Loucy (cell line): Measurements from ENCODE around the gene CALHM3.
A peak's percentile ranks its signal among the peaks of the same experiment; 100 is the strongest.
"Not testable (repeated sequence)": the region's sequence is repeated elsewhere in the genome, so short reads cannot be mapped to it uniquely, and the experiment has no call there.

Experiments
- H2AFZ ChIP-seq: fragments of 200-600 bp; sonication (generic); 2 replicates; pipeline ENCODE4 v1.6.0; 2016; ENCODE audit warnings: antibody characterized with exemption, mild to moderate bottlenecking, low read length, moderate library complexity
- H3F3A ChIP-seq: fragments of 200-600 bp; 2 replicates; pipeline ENCODE4 v1.6.0; 2016; ENCODE audit warnings: antibody characterized with exemption, low read depth, mild to moderate bottlenecking
- H3K27me3 ChIP-seq: fragments of 200-600 bp; sonication (generic); 2 replicates; pipeline ENCODE4 v1.6.1; 2014; ENCODE audit warnings: low read length, mild to moderate bottlenecking; ENCODE audit not compliant: insufficient read depth, poor library complexity, severe bottlenecking
- H3K36me3 ChIP-seq: fragments of 200-600 bp; sonication (generic); 2 replicates; pipeline ENCODE4 v1.6.1; 2016; ENCODE audit warnings: low read length; ENCODE audit not compliant: insufficient read depth
- H3K4me1 ChIP-seq: fragments of 200-600 bp; sonication (generic); 2 replicates; pipeline ENCODE4 v1.5.1; 2014; ENCODE audit warnings: low read length, mild to moderate bottlenecking; ENCODE audit not compliant: insufficient read depth, poor library complexity, severe bottlenecking
- H3K4me2 ChIP-seq: fragments of 200-600 bp; sonication (generic); 2 replicates; pipeline ENCODE4 v1.6.0; 2014; ENCODE audit warnings: antibody characterized with exemption, low read length, low read depth, mild to moderate bottlenecking; ENCODE audit not compliant: poor library complexity, severe bottlenecking
- H3K4me3 ChIP-seq: fragments of 200-600 bp; sonication (generic); 2 replicates; pipeline ENCODE4 v1.5.1; 2014; ENCODE audit warnings: low read length, mild to moderate bottlenecking, mixed read lengths; ENCODE audit not compliant: poor library complexity, severe bottlenecking
- H3K79me2 ChIP-seq: fragments of 200-600 bp; sonication (generic); 2 replicates; pipeline ENCODE4 v1.6.1; 2014; ENCODE audit warnings: low read length; ENCODE audit not compliant: insufficient read depth
- H3K9ac ChIP-seq: fragments of 200-600 bp; sonication (generic); 2 replicates; pipeline ENCODE4 v1.6.0; 2014; ENCODE audit warnings: mild to moderate bottlenecking, low read depth, low read length, moderate library complexity; ENCODE audit not compliant: poor library complexity, severe bottlenecking
- H3K9me2 ChIP-seq: fragments of 200-600 bp; sonication (generic); replicated peaks from 2 replicates; pipeline ENCODE4 v1.6.1; 2016; ENCODE audit warnings: low read depth, low read length, mixed read lengths
- H3K9me3 ChIP-seq: fragments of 200-600 bp; sonication (generic); 2 replicates; pipeline ENCODE4 v1.6.1; 2014; ENCODE audit warnings: mild to moderate bottlenecking, antibody characterized with exemption, low read length, low read depth; ENCODE audit not compliant: insufficient read depth
- H4K20me1 ChIP-seq: fragments of 200-600 bp; sonication (generic); 2 replicates; pipeline ENCODE4 v1.6.0; 2014; ENCODE audit warnings: antibody characterized with exemption, low read length, mild to moderate bottlenecking; ENCODE audit not compliant: insufficient read depth, poor library complexity, severe bottlenecking
- EZH2phosphoT487 ChIP-seq: fragments of 200-600 bp; IDR thresholded peaks from 2 replicates; pipeline ENCODE4 v1.6.1; 2018; ENCODE audit warnings: antibody characterized with exemption, mild to moderate bottlenecking, moderate library complexity, borderline replicate concordance
- TF ChIP-seq, protein P1 (sequence below): fragments of 200-600 bp; sonication (generic); conservative IDR thresholded peaks from 2 replicates; pipeline ENCODE4 v1.5.1; 2014; ENCODE audit warnings: mild to moderate bottlenecking, antibody characterized with exemption, low read length

Gene CALHM3

GRCh38 chr10:103507235-103508191, 28.5 kb upstream of the CALHM3 start:
- no peaks in the 10 kb centered on the region for H3K27me3 ChIP-seq
- H2AFZ ChIP-seq: no peak overlapping the region
- no peak overlapping the region for H3K4me2 ChIP-seq
- H3K4me1 ChIP-seq: peaks cover 7% of the 10 kb centered on the region
- H3K9me2 ChIP-seq: no peaks in the 10 kb centered on the region
- H4K20me1 ChIP-seq: no peaks in the 10 kb centered on the region
- H3K36me3 ChIP-seq: no peaks in the 10 kb centered on the region
- no peaks in the 10 kb centered on the region for H3K79me2 ChIP-seq
- H3K4me3 ChIP-seq: no peak overlapping the region
- TF ChIP-seq, protein P1, sequence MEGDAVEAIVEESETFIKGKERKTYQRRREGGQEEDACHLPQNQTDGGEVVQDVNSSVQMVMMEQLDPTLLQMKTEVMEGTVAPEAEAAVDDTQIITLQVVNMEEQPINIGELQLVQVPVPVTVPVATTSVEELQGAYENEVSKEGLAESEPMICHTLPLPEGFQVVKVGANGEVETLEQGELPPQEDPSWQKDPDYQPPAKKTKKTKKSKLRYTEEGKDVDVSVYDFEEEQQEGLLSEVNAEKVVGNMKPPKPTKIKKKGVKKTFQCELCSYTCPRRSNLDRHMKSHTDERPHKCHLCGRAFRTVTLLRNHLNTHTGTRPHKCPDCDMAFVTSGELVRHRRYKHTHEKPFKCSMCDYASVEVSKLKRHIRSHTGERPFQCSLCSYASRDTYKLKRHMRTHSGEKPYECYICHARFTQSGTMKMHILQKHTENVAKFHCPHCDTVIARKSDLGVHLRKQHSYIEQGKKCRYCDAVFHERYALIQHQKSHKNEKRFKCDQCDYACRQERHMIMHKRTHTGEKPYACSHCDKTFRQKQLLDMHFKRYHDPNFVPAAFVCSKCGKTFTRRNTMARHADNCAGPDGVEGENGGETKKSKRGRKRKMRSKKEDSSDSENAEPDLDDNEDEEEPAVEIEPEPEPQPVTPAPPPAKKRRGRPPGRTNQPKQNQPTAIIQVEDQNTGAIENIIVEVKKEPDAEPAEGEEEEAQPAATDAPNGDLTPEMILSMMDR: peak; percentile 27; the same call in 1 of the 2 replicates
- no peak for TF ChIP-seq EZH2phosphoT487
- no peak overlapping the region for H3K9ac ChIP-seq
- no peaks in the 10 kb centered on the region for H3F3A ChIP-seq
- H3K9me3 ChIP-seq: no peaks in the 10 kb centered on the region

GRCh38 chr10:103506061-103506460, 27.0 kb upstream of the CALHM3 start:
- H3K4me1 ChIP-seq: peaks cover 7% of the 10 kb centered on the region
- H3K36me3 ChIP-seq: no peaks in the 10 kb centered on the region

DNA sequence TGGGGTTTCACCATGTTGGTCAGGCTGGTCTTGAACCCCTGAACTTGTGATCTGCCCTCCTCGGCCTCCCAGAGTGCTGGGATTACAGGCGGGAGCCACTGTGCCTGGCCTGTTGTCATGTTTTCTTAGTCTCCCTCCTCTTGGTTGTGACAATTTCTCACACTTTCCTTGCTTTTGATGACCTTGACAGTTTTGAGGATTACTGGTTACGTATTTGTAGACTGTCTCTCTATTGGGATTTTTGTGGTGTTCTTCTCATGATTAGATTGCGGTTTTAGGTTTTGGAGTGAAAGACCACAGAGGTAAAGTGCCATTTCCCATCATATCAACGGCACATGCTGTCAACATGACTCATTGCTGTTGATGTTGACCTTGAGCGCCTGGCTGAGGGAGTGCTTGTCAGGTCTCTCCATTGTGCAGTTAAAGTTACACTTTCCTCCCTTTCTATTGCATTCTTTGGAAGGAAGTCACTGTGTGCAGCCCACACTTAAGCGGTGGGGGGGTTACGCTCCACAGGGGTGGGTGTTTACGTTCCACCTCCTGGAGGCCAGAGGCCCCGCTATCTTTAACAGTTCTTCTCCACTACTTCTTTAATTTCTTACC, 25.2 kb upstream of the CALHM3 start:
- Histone ChIP-seq H3K9me2 (no peaks in the 10 kb centered on the region), H3K4me2 (peak overlapping the region; percentile 29), H2AFZ (peak overlapping the region; percentile 24; the same call in 1 of the 2 replicates), H3K4me3 (no peak overlapping the region), H3K4me1 (peaks cover 7% of the 10 kb centered on the region), H3K9me3 (no peaks in the 10 kb centered on the region), H4K20me1 (no peaks in the 10 kb centered on the region), H3K9ac (no peak overlapping the region), H3K27me3 (no peaks in the 10 kb centered on the region), H3K79me2 (no peaks in the 10 kb centered on the region), H3K36me3 (no peaks in the 10 kb centered on the region), H3F3A (no peaks in the 10 kb centered on the region)
- TF ChIP-seq, protein P1: no peak
- TF ChIP-seq EZH2phosphoT487: no peak

More at GRCh38 chr10:103506061-103506460, 27.0 kb upstream of the CALHM3 start:
- Histone ChIP-seq H3F3A (no peaks in the 10 kb centered on the region), H2AFZ (no peak overlapping the region), H3K4me3 (no peak overlapping the region), H3K79me2 (no peaks in the 10 kb centered on the region), H3K9me3 (no peaks in the 10 kb centered on the region), H3K27me3 (no peaks in the 10 kb centered on the region), H3K9me2 (no peaks in the 10 kb centered on the region), H4K20me1 (no peaks in the 10 kb centered on the region), H3K9ac (no peak overlapping the region), H3K4me2 (no peak overlapping the region)
- TF ChIP-seq, protein P1: no peak
- TF ChIP-seq EZH2phosphoT487: no peak

- not testable (repeated sequence) for H3K9ac ChIP-seq, H3K9me2 ChIP-seq, H4K20me1 ChIP-seq, H3K27me3 ChIP-seq, H3K4me1 ChIP-seq, H3F3A ChIP-seq, H3K9me3 ChIP-seq, H2AFZ ChIP-seq, H3K36me3 ChIP-seq, H3K4me3 ChIP-seq, H3K79me2 ChIP-seq
- peak overlapping the region; percentile 29 for H3K4me2 ChIP-seq
Measured at GRCh38 chr10:103503777-103504176, 24.7 kb upstream of the CALHM3 start.
